GM23248 (cell line): ENCODE data around the gene ANGPTL4.

Experiments used
- EZH2 ChIP-seq: fragments of 200-600 bp; sonication (generic); IDR thresholded peaks from 2 replicates; pipeline ENCODE4 v1.6.1; 2018; ENCODE audit warnings: antibody characterized with exemption, mild to moderate bottlenecking; ENCODE audit not compliant: insufficient read depth, poor library complexity, severe bottlenecking
- EZH2phosphoT487 ChIP-seq: fragments of 200-600 bp; sonication (generic); IDR thresholded peaks from 2 replicates; pipeline ENCODE4 v1.6.1; 2018; ENCODE audit warnings: antibody characterized with exemption, moderate library complexity, mild to moderate bottlenecking, low read depth; ENCODE audit not compliant: insufficient read depth

GRCh38 chr19:8337728-8338127, 26.2 kb upstream of the ANGPTL4 start:
- TF ChIP-seq EZH2 (no peak), EZH2phosphoT487 (no peak)
